SK-N-SH treated with all-trans-retinoic acid at 6 μM for 48 hours (cell line): ENCODE measurements around the gene BTG1.

ENCODE experiments used
- ARNTL ChIP-seq: fragments of 450-650 bp; formaldehyde crosslinking; IDR thresholded peaks from 2 replicates; pipeline ENCODE4 v1.5.0; 2020; ENCODE audit warnings: low read depth, mild to moderate bottlenecking, moderate library complexity, borderline replicate concordance
- ESRRG ChIP-seq: fragments of 250-450 bp; sonication (Bioruptor Pico); IDR thresholded peaks from 2 replicates; pipeline ENCODE4 v1.6.1; 2021; ENCODE audit warnings: mild to moderate bottlenecking
- OSR1 ChIP-seq: fragments of 250-450 bp; sonication (Bioruptor Pico); IDR thresholded peaks from 2 replicates; pipeline ENCODE4 v1.8.0; 2022; ENCODE audit warnings: moderate library complexity, mild to moderate bottlenecking, inconsistent platforms
- RARB ChIP-seq: fragments of 250-450 bp; sonication (Bioruptor Pico); IDR thresholded peaks from 2 replicates; pipeline ENCODE4 v1.8.0; 2021; ENCODE audit warnings: mild to moderate bottlenecking, moderate library complexity
- TOX ChIP-seq: fragments of 250-450 bp; sonication (Bioruptor Pico); IDR thresholded peaks from 2 replicates; pipeline ENCODE4 v1.8.0; 2021; ENCODE audit warnings: mild to moderate bottlenecking, moderate library complexity, borderline replicate concordance
- ZFP3 ChIP-seq: fragments of 250-450 bp; sonication (Bioruptor Pico); IDR thresholded peaks from 2 replicates; pipeline ENCODE4 v1.5.0; 2020; ENCODE audit warnings: mild to moderate bottlenecking, moderate library complexity
- ZNF565 ChIP-seq: fragments of 450-650 bp; formaldehyde crosslinking; conservative IDR thresholded peaks from 2 replicates; pipeline ENCODE4 v1.5.0; 2020; ENCODE audit warnings: low read depth, mild to moderate bottlenecking, moderate library complexity
- TF ChIP-seq, protein P1 (sequence below): fragments of 250-450 bp; sonication (Bioruptor Pico); IDR thresholded peaks from 2 replicates; pipeline ENCODE4 v1.8.0; 2021; ENCODE audit warnings: low read depth, mild to moderate bottlenecking, moderate library complexity, borderline replicate concordance
- TF ChIP-seq, protein P2 (sequence below): fragments of 250-450 bp; sonication (Bioruptor Pico); IDR thresholded peaks from 2 replicates; pipeline ENCODE4 v1.5.0; 2020; ENCODE audit warnings: mild to moderate bottlenecking, moderate library complexity
- TF ChIP-seq, protein P3 (sequence below): fragments of 250-450 bp; sonication (Bioruptor Pico); IDR thresholded peaks from 2 replicates; pipeline ENCODE4 v1.5.1; 2020; ENCODE audit warnings: low read depth, mild to moderate bottlenecking, moderate library complexity

DNA sequence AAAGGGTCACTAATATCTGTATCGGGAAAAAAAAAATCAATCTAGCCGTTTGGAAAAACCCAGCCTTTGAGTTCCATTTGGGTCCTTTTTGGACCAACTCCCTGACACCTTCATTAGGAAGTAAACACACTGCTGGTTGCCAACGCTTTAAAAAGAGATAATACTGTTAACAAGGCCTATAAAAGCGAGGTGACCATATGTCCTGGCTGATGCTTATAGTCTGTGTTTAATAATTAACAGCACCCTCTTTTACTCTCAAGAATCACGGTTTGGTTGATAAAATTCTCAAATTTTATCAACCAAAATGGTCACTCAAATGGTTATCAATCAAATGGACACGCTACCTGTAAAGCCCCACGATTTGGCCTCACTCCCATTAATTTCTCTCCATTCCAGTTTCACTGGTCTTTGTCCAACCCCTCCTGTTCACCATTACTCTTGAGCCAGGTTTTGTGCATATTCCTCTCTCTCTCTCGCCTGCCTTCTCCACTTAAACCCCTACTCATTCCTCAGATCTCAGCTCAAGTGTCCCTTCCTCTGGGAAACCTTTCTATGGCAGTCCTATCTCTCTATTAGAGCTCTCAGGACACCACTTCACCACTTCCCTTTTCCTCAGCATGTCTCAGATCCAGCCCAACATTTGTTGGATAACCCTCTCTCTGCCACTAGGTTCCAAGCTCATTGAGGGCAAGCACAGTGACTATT lies 9.5 kb downstream of the BTG1 start:
- TF ChIP-seq, protein P1, sequence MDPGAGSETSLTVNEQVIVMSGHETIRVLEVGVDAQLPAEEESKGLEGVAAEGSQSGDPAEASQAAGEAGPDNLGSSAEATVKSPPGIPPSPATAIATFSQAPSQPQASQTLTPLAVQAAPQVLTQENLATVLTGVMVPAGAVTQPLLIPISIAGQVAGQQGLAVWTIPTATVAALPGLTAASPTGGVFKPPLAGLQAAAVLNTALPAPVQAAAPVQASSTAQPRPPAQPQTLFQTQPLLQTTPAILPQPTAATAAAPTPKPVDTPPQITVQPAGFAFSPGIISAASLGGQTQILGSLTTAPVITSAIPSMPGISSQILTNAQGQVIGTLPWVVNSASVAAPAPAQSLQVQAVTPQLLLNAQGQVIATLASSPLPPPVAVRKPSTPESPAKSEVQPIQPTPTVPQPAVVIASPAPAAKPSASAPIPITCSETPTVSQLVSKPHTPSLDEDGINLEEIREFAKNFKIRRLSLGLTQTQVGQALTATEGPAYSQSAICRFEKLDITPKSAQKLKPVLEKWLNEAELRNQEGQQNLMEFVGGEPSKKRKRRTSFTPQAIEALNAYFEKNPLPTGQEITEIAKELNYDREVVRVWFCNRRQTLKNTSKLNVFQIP (CRISPR knock-in tag): no peak
- TF ChIP-seq ESRRG (CRISPR knock-in tag) (no peak), RARB (no peak), TOX (CRISPR knock-in tag) (no peak), ZFP3 (CRISPR knock-in tag) (no peak), ZNF565 (no peak), ARNTL (CRISPR knock-in tag) (no peak), OSR1 (no peak)
- TF ChIP-seq, protein P2, sequence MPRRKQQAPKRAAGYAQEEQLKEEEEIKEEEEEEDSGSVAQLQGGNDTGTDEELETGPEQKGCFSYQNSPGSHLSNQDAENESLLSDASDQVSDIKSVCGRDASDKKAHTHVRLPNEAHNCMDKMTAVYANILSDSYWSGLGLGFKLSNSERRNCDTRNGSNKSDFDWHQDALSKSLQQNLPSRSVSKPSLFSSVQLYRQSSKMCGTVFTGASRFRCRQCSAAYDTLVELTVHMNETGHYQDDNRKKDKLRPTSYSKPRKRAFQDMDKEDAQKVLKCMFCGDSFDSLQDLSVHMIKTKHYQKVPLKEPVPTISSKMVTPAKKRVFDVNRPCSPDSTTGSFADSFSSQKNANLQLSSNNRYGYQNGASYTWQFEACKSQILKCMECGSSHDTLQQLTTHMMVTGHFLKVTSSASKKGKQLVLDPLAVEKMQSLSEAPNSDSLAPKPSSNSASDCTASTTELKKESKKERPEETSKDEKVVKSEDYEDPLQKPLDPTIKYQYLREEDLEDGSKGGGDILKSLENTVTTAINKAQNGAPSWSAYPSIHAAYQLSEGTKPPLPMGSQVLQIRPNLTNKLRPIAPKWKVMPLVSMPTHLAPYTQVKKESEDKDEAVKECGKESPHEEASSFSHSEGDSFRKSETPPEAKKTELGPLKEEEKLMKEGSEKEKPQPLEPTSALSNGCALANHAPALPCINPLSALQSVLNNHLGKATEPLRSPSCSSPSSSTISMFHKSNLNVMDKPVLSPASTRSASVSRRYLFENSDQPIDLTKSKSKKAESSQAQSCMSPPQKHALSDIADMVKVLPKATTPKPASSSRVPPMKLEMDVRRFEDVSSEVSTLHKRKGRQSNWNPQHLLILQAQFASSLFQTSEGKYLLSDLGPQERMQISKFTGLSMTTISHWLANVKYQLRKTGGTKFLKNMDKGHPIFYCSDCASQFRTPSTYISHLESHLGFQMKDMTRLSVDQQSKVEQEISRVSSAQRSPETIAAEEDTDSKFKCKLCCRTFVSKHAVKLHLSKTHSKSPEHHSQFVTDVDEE (CRISPR knock-in tag): no peak
- TF ChIP-seq, protein P3, sequence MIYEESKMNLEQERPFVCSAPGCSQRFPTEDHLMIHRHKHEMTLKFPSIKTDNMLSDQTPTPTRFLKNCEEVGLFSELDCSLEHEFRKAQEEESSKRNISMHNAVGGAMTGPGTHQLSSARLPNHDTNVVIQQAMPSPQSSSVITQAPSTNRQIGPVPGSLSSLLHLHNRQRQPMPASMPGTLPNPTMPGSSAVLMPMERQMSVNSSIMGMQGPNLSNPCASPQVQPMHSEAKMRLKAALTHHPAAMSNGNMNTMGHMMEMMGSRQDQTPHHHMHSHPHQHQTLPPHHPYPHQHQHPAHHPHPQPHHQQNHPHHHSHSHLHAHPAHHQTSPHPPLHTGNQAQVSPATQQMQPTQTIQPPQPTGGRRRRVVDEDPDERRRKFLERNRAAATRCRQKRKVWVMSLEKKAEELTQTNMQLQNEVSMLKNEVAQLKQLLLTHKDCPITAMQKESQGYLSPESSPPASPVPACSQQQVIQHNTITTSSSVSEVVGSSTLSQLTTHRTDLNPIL (CRISPR knock-in tag): no peak
